Ovary (tissue), 9 donors: ENCODE results near the gene CSNK1G1. TPM values are rescaled to one million over a fixed set of nuclear protein-coding genes. Genes with fewer than 3 reads are reported as not detected.
"Not testable (repeated sequence)": the region's sequence is repeated elsewhere in the genome, so short reads cannot be mapped to it uniquely, and the experiment has no call there.

ENCODE experiments used
- DNase-seq, 5 donors: peaks; one replicate each; pipeline ENCODE4 v3.0.0-alpha.2; 2019 to 2020
- H3K27ac ChIP-seq, 2 donors: fragments of 200-600 bp; one replicate each; pipeline versions ENCODE4 v1.5.1 to v1.8.0; 2019 to 2022
- H3K27me3 ChIP-seq: fragments of 200-600 bp; one replicate; pipeline ENCODE4 v1.8.0; 2022
- H3K36me3 ChIP-seq: fragments of 200-600 bp; sonication (generic); one replicate; pipeline ENCODE4 v1.5.1; 2019
- H3K4me1 ChIP-seq: one replicate; pipeline ENCODE4 v1.8.1; 2013; ENCODE audit warnings: mild to moderate bottlenecking, moderate library complexity; ENCODE audit not compliant: insufficient read depth
- H3K4me3 ChIP-seq: fragments of 200-600 bp; sonication (generic); one replicate; pipeline ENCODE4 v1.5.1; 2017
- H3K9me3 ChIP-seq, 2 donors: fragments of 200-600 bp in 1 of 2; sonication (generic) in 1 of 2; one replicate each; pipeline versions ENCODE4 v1.5.1 to v1.8.1; 2013 to 2019; ENCODE audit warnings: mild to moderate bottlenecking in 1 of 2, moderate library complexity in 1 of 2
- CTCF ChIP-seq, 3 donors: fragments of 450-650 bp in 2 of 3; fragments of 200-600 bp in 1 of 3; IDR thresholded peaks; one replicate each; pipeline versions ENCODE4 v1.5.1 to v1.8.0; 2016 to 2022; ENCODE audit warnings: antibody characterized with exemption in 3 of 3, mild to moderate bottlenecking in 1 of 3
- EP300 ChIP-seq: sonication (generic); formaldehyde crosslinking; IDR thresholded peaks from one replicate; pipeline ENCODE4 v1.6.1; 2017; ENCODE audit warnings: antibody characterized with exemption
- POLR2A ChIP-seq: fragments of 450-650 bp; IDR thresholded peaks from one replicate; pipeline ENCODE4 v1.6.1; 2017; ENCODE audit warnings: antibody characterized with exemption, mild to moderate bottlenecking, moderate library complexity
- WGBS, 3 donors: extraction: QIAGEN DNeasy Blood & Tissue Kit in 1 of 3; methylation state at CpG; one replicate each; pipeline versions ENCODE4 v1.1.5 to v1.1.7; 2013 to 2017; 5-methylcytosine and 5-hydroxymethylcytosine counted together
- intact Hi-C, 4 donors: fragments of 100-400 bp; cut with DNase I; formaldehyde crosslinking; loops; one replicate each; pipeline versions ENCODE4 v1.11.0 to v1.15.1; 2022 to 2023
- polyA plus RNA-seq, 2 donors: library from polyadenylated mRNA; stranded (reverse); fragments of 200-250 nt in 1 of 2; fragments of 350-450 nt in 1 of 2; fragmentation: Illumina TruSeq in 1 of 2; extraction: RNeasy Lipid Tissue Mini Kit (QIAGEN cat#74804) in 1 of 2; gene quantifications; one replicate each; pipeline ENCODE4 v1.2.3, GENCODE V29; 2013 to 2014
- total RNA-seq, 7 donors: library from RNA; depleted of rRNA in 2 of 7; stranded (reverse); fragments of >200 nt in 2 of 7; fragmentation: NEBNext Ultra II Directional in 3 of 7; extraction: Animal tissue kit (Norgen Biotek cat#: 25700) in 3 of 7; gene quantifications; one replicate each; pipeline versions ENCODE4 v1.1.0 to v1.2.4, GENCODE V29; 2016 to 2023
- donor health status: DM: no; HTN: no; CAD: no; lungs with moderate emphysema.
- donor health status: DM: no; HTN: no; CAD: no.
- donor health status: Bipolar disorder and iron deficiency.
- donor health status: DM: yes; HTN: yes; CAD: no.
- donor health status: DM: no; HTN: no; CAD: no.
- donor health status: DM: yes; HTN: yes; CAD: no.

Gene CSNK1G1
- total and polyA plus RNA-seq, 9 donors = 2.9 to 23.9 (median 14.2) TPM

GRCh38 chr15:64381000-64381751, 25.2 kb upstream of the CSNK1G1 start, which contains the start of gene PCLAF:
Gene PCLAF, minus strand, starts transcription at chr15:64381441. Its CDS starts 70 bp downstream, at chr15:64381371.
- WGBS, 3 donors = 0 to 1% (median 1%) methylated on average over 37 to 38 of the region's 38 CpGs
- DNase-seq = peak; percentile 89 to 93 (median 90)
- intact Hi-C loops = no loop called here
- no peak within 1 kb of the TSS for H3K27ac ChIP-seq
- H3K36me3 ChIP-seq = no peaks in the 10 kb centered on the region
- peak within 1 kb of the TSS; percentile 34 for H3K4me3 ChIP-seq
- H3K9me3 ChIP-seq = no peaks in the 10 kb centered on the region
- no peak for TF ChIP-seq EP300
- H3K27me3 ChIP-seq = no peaks in the 10 kb centered on the region
- H3K4me1 ChIP-seq = no peaks in the 10 kb centered on the region

- H3K36me3 ChIP-seq, intact Hi-C loops, DNase-seq, H3K4me1 ChIP-seq, H3K27me3 ChIP-seq, H3K27ac ChIP-seq, H3K4me3 ChIP-seq, H3K9me3 ChIP-seq: not testable (repeated sequence)
- 49 to 54% (median 52%) methylated on average over 11 of the region's 11 CpGs for WGBS, 3 donors
Measured at GRCh38 chr15:64380130-64380870, 24.3 kb upstream of the CSNK1G1 start.

GRCh38 chr15:64379216-64379960, 23.4 kb upstream of the CSNK1G1 start:
- H3K4me1 ChIP-seq = no peaks in the 10 kb centered on the region
- no peak for DNase-seq
- no peak overlapping the region for H3K27ac ChIP-seq
- no peaks in the 10 kb centered on the region for H3K27me3 ChIP-seq
- 57 to 62% (median 57%) methylated on average over 9 of the region's 9 CpGs for WGBS, 3 donors
- no peaks in the 10 kb centered on the region for H3K36me3 ChIP-seq
- no peaks in the 10 kb centered on the region for H3K9me3 ChIP-seq
- TF ChIP-seq CTCF (IDR thresholded peaks at IDR 0.05) (no peak), POLR2A (no peak), EP300 (no peak)
- intact Hi-C loops = no loop called here
- H3K4me3 ChIP-seq = no peak overlapping the region

- DNase-seq = no peak
- H3K27me3 ChIP-seq = no peaks in the 10 kb centered on the region
- H3K4me3 ChIP-seq = no peak overlapping the region
- H3K4me1 ChIP-seq = no peaks in the 10 kb centered on the region
- intact Hi-C loops = no loop called here
- no peaks in the 10 kb centered on the region for H3K36me3 ChIP-seq
- TF ChIP-seq EP300 (no peak), CTCF (IDR thresholded peaks at IDR 0.05) (no peak), POLR2A (no peak)
- no peaks in the 10 kb centered on the region for H3K9me3 ChIP-seq
- no peak overlapping the region for H3K27ac ChIP-seq
- 95 to 96% (median 95%) methylated on average over 8 of the region's 8 CpGs for WGBS, 3 donors
Measured at GRCh38 chr15:64373360-64373759, 17.4 kb upstream of the CSNK1G1 start.

GRCh38 chr15:64371383-64371782, 15.4 kb upstream of the CSNK1G1 start:
- H3K9me3 ChIP-seq, intact Hi-C loops, H3K4me3 ChIP-seq, H3K27ac ChIP-seq, DNase-seq, H3K36me3 ChIP-seq, H3K4me1 ChIP-seq, H3K27me3 ChIP-seq: not testable (repeated sequence)
- 98% methylated on average over 8 of the region's 8 CpGs for WGBS, 3 donors
